A549 (cell line): ENCODE data around the gene PDK2. TPM values are rescaled to one million over a fixed set of nuclear protein-coding genes. Genes with fewer than 3 reads are reported as not detected.

ENCODE experiments used
- ATAC-seq, 2 experiments: fragments of 200-7000 bp in 1 of 2; fragments of >200 bp in 1 of 2; cut with Nextera tagmentation in 1 of 2; cut with Tn5 transposase in 1 of 2; 3 replicates each; pipeline versions ENCODE4 v1.8.0 to v1.9.1; 2018 to 2020; ENCODE audit warnings: mild to moderate bottlenecking in 1 of 2, moderate library complexity in 1 of 2
- CTCF ChIA-PET: fragments of 300-600 bp; sonication (Branson Sonifier 250); formaldehyde crosslinking; extraction: SDS; loops from one replicate; lab custom pipeline; 2021; ENCODE audit warnings: antibody characterized with exemption, inconsistent platforms; lab: Yijun Ruan, JAX
- POLR2A ChIA-PET: fragments of 350-600 bp; formaldehyde crosslinking; extraction: SDS; loops from one replicate; lab custom pipeline; 2021; ENCODE audit warnings: antibody characterized with exemption, inconsistent platforms; lab: Yijun Ruan, JAX
- DNase-seq, 2 experiments: peaks; one replicate each; pipeline versions ENCODE4 v3.0.0 to v3.0.0-alpha.2; 2011 to 2016; ENCODE audit warnings: low read depth in 1 of 2, low spot score in 1 of 2
- FAIRE-seq: peaks from 2 replicates; lab custom pipeline; 2011; peaks lifted over from hg19 to GRCh38; lab: Jason Lieb, UNC
- H3K27ac ChIP-seq, 2 experiments: fragments of >200 bp; sonication (Bioruptor Twin); formaldehyde crosslinking; 3 replicates each; pipeline ENCODE4 v1.5.1; 2016 to 2017
- H3K4me1 ChIP-seq: fragments of >200 bp; sonication (Bioruptor Twin); formaldehyde crosslinking; 3 replicates; pipeline ENCODE4 v1.6.1; 2016
- H3K4me2 ChIP-seq: fragments of >200 bp; sonication (Bioruptor Twin); formaldehyde crosslinking; 3 replicates; pipeline ENCODE4 v1.6.1; 2016
- H3K4me3 ChIP-seq: fragments of >200 bp; sonication (Bioruptor Twin); formaldehyde crosslinking; 3 replicates; pipeline ENCODE4 v1.5.1; 2016
- H3K9me3 ChIP-seq: fragments of >200 bp; sonication (Bioruptor Twin); formaldehyde crosslinking; 3 replicates; pipeline ENCODE4 v1.6.1; 2016
- BHLHE40 ChIP-seq: IDR thresholded peaks from 2 replicates; pipeline ENCODE4 v1.6.1; 2012; ENCODE audit warnings: low read depth, low read length, inconsistent platforms
- CBX8 ChIP-seq: fragments of 200-600 bp; sonication (generic); IDR thresholded peaks from 2 replicates; pipeline ENCODE4 v1.6.1; 2016
- GATA3 ChIP-seq: IDR thresholded peaks from 2 replicates; pipeline ENCODE4 v1.6.1; 2012; ENCODE audit warnings: borderline replicate concordance
- HEYL ChIP-seq: fragments of 250-450 bp; sonication (Bioruptor Pico); IDR thresholded peaks from 2 replicates; pipeline ENCODE4 v1.8.0; 2021; ENCODE audit warnings: mild to moderate bottlenecking, moderate library complexity
- HOXA7 ChIP-seq: fragments of 250-450 bp; sonication (Bioruptor Pico); IDR thresholded peaks from 2 replicates; pipeline ENCODE4 v1.5.0; 2020; ENCODE audit warnings: mild to moderate bottlenecking, moderate library complexity
- HOXB5 ChIP-seq: fragments of 250-450 bp; sonication (Bioruptor Pico); IDR thresholded peaks from 2 replicates; pipeline ENCODE4 v1.5.0; 2020; ENCODE audit warnings: mild to moderate bottlenecking, moderate library complexity
- JUN ChIP-seq, 2 experiments: fragments of >200 bp; sonication (Bioruptor Twin); formaldehyde crosslinking; IDR thresholded peaks; 2 replicates in 1 of 2; 3 replicates in 1 of 2; pipeline ENCODE4 v1.6.1; 2016 to 2017
- JUNB ChIP-seq: fragments of >200 bp; sonication (Bioruptor Twin); formaldehyde crosslinking; IDR thresholded peaks from 2 replicates; pipeline ENCODE4 v1.6.1; 2016
- KDM1A ChIP-seq: fragments of 200-600 bp; sonication (generic); IDR thresholded peaks from 2 replicates; pipeline ENCODE4 v1.6.1; 2016; ENCODE audit warnings: low read depth, mild to moderate bottlenecking
- KDM5A ChIP-seq: fragments of 200-600 bp; sonication (generic); IDR thresholded peaks from 2 replicates; pipeline ENCODE4 v1.6.1; 2016; ENCODE audit warnings: antibody characterized with exemption, mild to moderate bottlenecking
- MAZ ChIP-seq: fragments of 150-350 bp; IDR thresholded peaks from 2 replicates; pipeline ENCODE4 v1.6.1; 2014; ENCODE audit warnings: antibody characterized with exemption, low read depth, low read length, borderline replicate concordance
- PHF8 ChIP-seq: fragments of 200-600 bp; sonication (generic); IDR thresholded peaks from 2 replicates; pipeline ENCODE4 v1.6.1; 2016; ENCODE audit warnings: low read depth, mild to moderate bottlenecking, antibody characterized with exemption, moderate library complexity, borderline replicate concordance
- POLR2A ChIP-seq: IDR thresholded peaks from 2 replicates; pipeline ENCODE4 v1.6.1; 2012; ENCODE audit warnings: mild to moderate bottlenecking, low read length
- RCOR1 ChIP-seq: fragments of 150-350 bp; IDR thresholded peaks from 2 replicates; pipeline ENCODE4 v1.6.1; 2014; ENCODE audit warnings: antibody characterized with exemption, low read length, low read depth
- RNF2 ChIP-seq: fragments of 200-600 bp; sonication (generic); IDR thresholded peaks from 2 replicates; pipeline ENCODE4 v1.6.1; 2016; ENCODE audit warnings: low read depth, mild to moderate bottlenecking, antibody characterized with exemption, moderate library complexity, borderline replicate concordance
- SMC3 ChIP-seq: fragments of >200 bp; sonication (Bioruptor Twin); formaldehyde crosslinking; IDR thresholded peaks from 3 replicates; pipeline ENCODE4 v1.6.1; 2018; ENCODE audit warnings: inconsistent platforms
- ZC3H11A ChIP-seq: fragments of 450-650 bp; IDR thresholded peaks from 2 replicates; pipeline ENCODE4 v1.6.1; 2014; ENCODE audit warnings: antibody characterized with exemption, mild to moderate bottlenecking
- ZFP36 ChIP-seq: fragments of 450-650 bp; IDR thresholded peaks from 2 replicates; pipeline ENCODE4 v1.6.1; 2014; ENCODE audit warnings: borderline replicate concordance; ENCODE audit not compliant: partially characterized antibody
- WGBS: methylation state at CpG from one replicate; pipeline ENCODE4 v1.1.6; 2017; ENCODE audit errors: missing lambda C conversion rate; 5-methylcytosine and 5-hydroxymethylcytosine counted together
- polyA plus RNA-seq, 4 experiments: library from polyadenylated mRNA; depleted of rRNA in 3 of 4; stranded (reverse); fragments of >200 nt; fragmentation: RNase III in 1 of 4; extraction: RNeasy Plus Mini Kit Qiagen cat#74134 plus additional on column Dnase treatment in 1 of 4; gene quantifications; 2 replicates in 3 of 4; 3 replicates in 1 of 4; pipeline ENCODE4 v1.2.3, GENCODE V29; 2011 to 2017
- TF ChIP-seq, protein P1 (sequence below): IDR thresholded peaks from 2 replicates; pipeline ENCODE4 v1.6.1; 2012
- TF ChIP-seq, protein P2 (sequence below): IDR thresholded peaks from 2 replicates; pipeline ENCODE4 v1.6.1; 2012; ENCODE audit warnings: low read depth, borderline replicate concordance
- TF ChIP-seq, protein P3 (sequence below): fragments of >200 bp; sonication (Bioruptor Twin); formaldehyde crosslinking; IDR thresholded peaks from 3 replicates; pipeline ENCODE4 v1.6.1; 2016

PDK2 gene
- polyA plus RNA-seq, 2 of the 4 experiments (the other 2 are of a cell fraction) = 14.1 to 28.5 TPM

DNA sequence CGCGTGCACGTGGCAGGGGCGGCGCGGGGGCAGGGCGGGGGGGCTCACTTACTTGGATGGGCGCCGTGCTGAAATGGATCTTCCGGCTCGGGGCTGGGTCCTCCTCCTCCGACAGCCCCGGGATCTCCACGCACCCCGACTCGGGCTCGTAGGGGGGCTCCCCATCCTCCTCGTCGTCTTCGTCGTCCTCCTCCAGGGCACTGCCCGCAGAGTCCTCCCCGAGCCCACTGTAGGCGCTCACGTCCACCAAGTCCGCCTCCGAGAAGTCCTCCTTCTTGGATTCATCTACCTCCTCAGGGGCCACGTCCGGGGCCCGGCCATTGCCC, 53.9 kb downstream of the PDK2 start:
- ChIA-PET POLR2A (interaction anchor here (1.3 kb wide), 1 partner anchor 12 kb away, joined by 3 read pairs; no protein-coding TSS in a partner anchor), CTCF (interaction anchor here (1.0 to 60.2 kb wide), 9 partner anchors 10 to 197 kb away, joined by 3 to 1356 read pairs (median 6); partner anchors contain the start of genes PDK2 and SGCA)
- DNase-seq (no peak), FAIRE-seq (no peak), ATAC-seq (no peak)
- TF ChIP-seq POLR2A = 0 out of 2 replicates have a peak, but pooled peaks have one; percentile 9
- no peak for TF ChIP-seq JUNB
- TF ChIP-seq, protein P1, sequence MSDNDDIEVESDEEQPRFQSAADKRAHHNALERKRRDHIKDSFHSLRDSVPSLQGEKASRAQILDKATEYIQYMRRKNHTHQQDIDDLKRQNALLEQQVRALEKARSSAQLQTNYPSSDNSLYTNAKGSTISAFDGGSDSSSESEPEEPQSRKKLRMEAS = 0 out of 2 replicates have a peak, but pooled peaks have one; percentile 6
- TF ChIP-seq ZC3H11A = no peak
- TF ChIP-seq HOXA7 (CRISPR knock-in tag) = no peak
- no peak; a peak in 1 of 5 replicates for TF ChIP-seq JUN (IDR thresholded peaks at IDR 0.05)
- TF ChIP-seq KDM1A = no peak
- no peak for TF ChIP-seq ZFP36
- no peaks in the 10 kb centered on the region for H3K9me3 ChIP-seq
- peak overlapping the region; percentile 96 to 98 for H3K27ac ChIP-seq
- peaks cover 51% of the 10 kb centered on the region for H3K4me1 ChIP-seq
- peak overlapping the region; percentile 95 for H3K4me2 ChIP-seq
- peak overlapping the region; percentile 86 for H3K4me3 ChIP-seq
- 3% methylated on average over 23 of the region's 30 CpGs for WGBS

DNA sequence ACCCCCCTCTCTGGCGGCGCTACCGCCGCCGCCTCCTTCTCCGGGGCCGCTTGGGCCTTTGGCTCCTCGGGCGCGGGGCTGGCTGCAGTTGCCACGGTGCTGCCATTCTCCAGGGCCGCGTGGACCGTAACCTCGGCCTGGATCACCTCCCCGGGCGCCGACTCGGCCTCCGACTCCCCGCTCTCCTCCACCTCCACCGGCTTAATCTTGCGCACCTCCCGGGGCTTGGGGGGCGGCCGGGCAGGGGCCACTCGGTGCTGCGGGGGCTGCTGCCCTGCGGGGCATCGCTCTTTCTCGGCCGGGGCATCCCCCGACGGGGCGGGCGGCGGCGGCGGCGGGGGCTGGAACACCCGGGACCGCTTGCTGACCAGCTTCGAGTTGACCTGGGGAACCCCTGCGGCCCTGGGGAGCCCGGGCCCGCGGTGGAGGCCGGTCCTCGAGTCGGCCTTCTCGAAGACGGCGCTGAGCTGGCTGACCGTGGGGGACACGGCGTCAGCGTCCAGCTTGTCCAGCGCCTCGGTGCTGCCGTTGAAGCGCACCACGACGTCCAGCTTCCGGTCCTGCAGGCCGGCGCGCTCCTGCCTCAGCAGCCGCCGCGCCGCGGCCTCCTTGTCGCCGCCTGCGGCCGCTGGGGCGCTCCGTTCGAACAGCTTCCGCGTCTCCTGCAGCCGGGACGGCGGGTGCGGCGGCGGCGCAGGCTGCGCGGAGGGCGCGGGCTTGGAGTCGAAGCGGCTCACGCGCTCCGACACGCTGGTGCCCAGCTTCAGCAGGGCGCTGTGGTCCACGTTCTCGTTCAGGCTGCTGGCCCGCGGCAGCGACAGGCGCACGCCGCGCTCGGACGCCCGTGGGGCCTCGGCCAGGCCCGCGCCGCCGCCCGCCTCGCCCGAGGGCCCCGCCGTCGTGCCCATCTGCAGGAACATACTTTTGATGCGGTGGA, 54.5 kb downstream of the PDK2 start:
- ATAC-seq (peak in 1 of 2 experiments; percentile 6; a peak in 1 of 6 replicates), DNase-seq (peak in 1 of 2 experiments; percentile 76)
- H3K27ac ChIP-seq = peak overlapping the region; percentile 96 to 98
- POLR2A ChIA-PET = interaction anchor here (1.3 kb wide), 1 partner anchor 11 kb away, joined by 3 read pairs; no protein-coding TSS in a partner anchor
- TF ChIP-seq, protein P2, sequence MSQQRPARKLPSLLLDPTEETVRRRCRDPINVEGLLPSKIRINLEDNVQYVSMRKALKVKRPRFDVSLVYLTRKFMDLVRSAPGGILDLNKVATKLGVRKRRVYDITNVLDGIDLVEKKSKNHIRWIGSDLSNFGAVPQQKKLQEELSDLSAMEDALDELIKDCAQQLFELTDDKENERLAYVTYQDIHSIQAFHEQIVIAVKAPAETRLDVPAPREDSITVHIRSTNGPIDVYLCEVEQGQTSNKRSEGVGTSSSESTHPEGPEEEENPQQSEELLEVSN = peak; percentile 19; the same call in 1 of the 2 replicates
- TF ChIP-seq JUN (IDR thresholded peaks at IDR 0.05) = peak in 1 of 2 experiments; percentile 81; a peak in 3 of 5 replicates
- TF ChIP-seq GATA3 = no peak
- TF ChIP-seq KDM1A = no peak
- TF ChIP-seq HEYL (CRISPR knock-in tag) = no peak
- no peak for TF ChIP-seq HOXB5
- TF ChIP-seq KDM5A = no peak
- no peak for TF ChIP-seq JUNB
- TF ChIP-seq BHLHE40 = no peak
- TF ChIP-seq RCOR1 = no peak
- no peak for TF ChIP-seq ZFP36
- TF ChIP-seq, protein P3, sequence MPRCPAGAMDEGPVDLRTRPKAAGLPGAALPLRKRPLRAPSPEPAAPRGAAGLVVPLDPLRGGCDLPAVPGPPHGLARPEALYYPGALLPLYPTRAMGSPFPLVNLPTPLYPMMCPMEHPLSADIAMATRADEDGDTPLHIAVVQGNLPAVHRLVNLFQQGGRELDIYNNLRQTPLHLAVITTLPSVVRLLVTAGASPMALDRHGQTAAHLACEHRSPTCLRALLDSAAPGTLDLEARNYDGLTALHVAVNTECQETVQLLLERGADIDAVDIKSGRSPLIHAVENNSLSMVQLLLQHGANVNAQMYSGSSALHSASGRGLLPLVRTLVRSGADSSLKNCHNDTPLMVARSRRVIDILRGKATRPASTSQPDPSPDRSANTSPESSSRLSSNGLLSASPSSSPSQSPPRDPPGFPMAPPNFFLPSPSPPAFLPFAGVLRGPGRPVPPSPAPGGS = 0 out of 3 replicates have a peak, but pooled peaks have one; percentile 29
- peak; percentile 52; the same call in 1 of the 2 replicates for TF ChIP-seq RNF2
- TF ChIP-seq CBX8 = no peak
- no peak for TF ChIP-seq SMC3
- no peak for TF ChIP-seq MAZ
- TF ChIP-seq, protein P1 = peak; percentile 19
- TF ChIP-seq PHF8 = no peak
- TF ChIP-seq, all 56 proteins: peak for 5
- FAIRE-seq = no peak
- Histone ChIP-seq H3K4me1 (peaks cover 56% of the 10 kb centered on the region), H3K9me3 (no peaks in the 10 kb centered on the region), H3K4me2 (peak overlapping the region; percentile 95), H3K4me3 (peak overlapping the region; percentile 86)
- CTCF ChIA-PET = interaction anchor here (1.0 to 60.2 kb wide), 13 partner anchors 11 to 197 kb away, joined by 3 to 1356 read pairs (median 6); partner anchors contain the start of genes PDK2 and SGCA
- WGBS = 2% methylated on average over 54 of the region's 123 CpGs
